Amniotic epithelial cell (primary cell): ENCODE measurements around the gene LEFTY1.
"Not testable (repeated sequence)": the region's sequence is repeated elsewhere in the genome, so short reads cannot be mapped to it uniquely, and the experiment has no call there.

Source experiments
- DNase-seq: peaks from one replicate; pipeline ENCODE4 v3.0.0-alpha.2; 2010; ENCODE audit warnings: low read depth

LEFTY1 gene

DNA sequence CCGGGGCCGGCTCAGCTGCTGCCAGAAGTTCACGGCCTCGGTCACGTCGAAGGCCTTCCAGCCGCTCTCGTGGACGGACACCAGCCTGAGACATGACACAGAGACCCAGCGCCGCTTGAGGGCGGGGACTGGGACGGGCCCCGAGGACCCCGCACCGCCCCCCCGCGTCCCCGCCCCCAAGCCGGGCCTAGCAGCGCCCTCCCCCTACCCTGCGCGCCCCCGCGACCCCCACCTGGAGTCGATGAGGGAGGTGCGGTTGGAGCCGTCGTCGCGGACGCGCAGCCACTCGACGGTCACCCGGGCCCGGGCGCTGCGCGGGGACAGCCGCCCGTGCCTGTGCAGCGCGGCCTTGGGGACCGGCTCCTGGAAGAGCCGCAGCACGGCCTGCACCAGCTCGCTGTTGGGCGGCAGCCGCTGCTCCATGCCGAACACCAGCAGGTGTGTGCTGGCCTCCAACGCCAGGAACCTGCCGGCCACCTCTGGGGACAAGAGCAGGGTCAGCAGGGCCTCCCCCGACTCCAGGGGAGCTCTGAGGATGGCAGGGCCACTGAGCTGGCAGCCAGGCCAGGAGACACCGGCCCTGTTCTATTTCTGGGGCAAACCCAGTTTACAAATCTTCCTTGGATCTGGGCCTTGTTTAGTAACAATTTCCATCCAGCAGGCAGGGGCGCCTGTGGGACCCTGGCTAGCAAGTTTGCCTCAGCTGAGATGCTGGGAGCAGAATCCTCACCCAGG lies 1.2 kb downstream of the LEFTY1 start:
- DNase-seq: not testable (repeated sequence)

DNA sequence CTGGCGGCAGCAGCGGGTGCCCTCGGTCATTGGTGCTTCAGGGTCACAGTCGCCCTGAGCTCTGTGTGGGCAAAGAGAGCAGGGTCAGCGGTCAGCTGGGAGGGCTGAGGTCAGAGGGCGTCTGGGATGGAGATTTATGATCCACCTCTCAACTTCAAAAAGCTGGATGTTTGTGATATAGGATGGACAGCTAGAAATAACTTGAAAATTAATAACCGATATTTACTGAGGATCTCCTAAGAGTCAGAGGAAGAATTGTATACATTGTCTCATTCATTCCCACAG lies 2.0 kb downstream of the LEFTY1 start:
- DNase-seq: no peak

DNA sequence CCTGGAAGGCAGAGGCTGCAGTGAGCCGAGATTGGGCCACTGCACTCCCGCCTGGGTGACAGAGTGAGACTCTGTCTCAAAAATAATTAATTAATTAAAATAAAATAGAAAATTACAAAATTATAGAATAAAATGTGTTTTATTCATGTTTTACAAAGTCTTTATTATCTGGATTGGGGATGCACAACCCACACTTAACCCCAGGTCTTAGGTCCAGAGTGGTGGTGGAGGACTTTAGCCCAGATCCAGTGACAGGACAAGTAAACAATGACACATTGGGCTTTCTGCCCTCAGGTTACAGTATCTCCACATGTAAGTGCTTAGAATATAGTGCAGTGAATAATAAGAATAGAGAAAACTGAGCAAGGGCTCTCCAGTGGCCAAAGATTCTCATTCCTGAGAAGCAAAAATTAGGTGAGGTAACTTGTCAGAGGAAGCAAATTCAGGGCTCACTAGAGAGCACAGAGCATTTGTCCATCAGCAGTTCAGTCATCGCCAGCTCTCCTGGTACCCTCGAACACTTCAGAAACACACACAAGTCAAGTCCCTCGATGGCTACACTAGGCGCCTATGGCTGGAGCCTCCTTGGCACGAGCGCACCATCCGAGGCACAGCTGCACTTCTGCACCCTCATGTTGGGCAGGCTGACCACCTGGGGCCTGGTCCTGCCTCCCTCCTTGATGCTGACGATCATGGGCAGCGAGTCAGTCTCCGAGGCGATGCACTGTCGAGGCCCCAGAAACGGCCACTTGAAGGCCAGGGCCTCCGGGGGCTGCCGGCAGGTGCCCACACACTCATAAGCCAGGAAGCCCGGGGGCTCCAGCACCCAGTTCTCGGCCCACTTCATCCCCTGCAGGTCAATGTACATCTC lies 2.6 kb downstream of the LEFTY1 start:
- no peak for DNase-seq

DNA sequence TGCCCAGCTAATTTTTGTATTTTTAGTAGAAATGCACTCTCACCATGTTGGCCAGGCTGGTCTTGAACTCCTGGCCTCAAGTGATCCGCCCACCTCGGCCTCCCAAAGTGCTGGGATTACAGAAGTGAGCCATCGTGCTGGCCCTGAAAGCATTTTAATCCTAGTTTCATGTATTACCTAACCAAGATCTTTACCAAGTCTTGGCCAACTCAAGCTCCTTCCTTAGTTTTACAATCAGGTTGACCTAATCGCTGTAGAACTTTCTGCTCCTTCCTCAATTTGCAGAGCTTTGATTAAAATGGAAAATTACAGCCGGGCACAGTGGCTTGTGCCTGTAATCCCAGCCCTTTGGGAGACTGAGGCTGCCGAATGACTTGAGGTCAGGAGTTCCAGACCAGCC lies 3.6 kb downstream of the LEFTY1 start:
- no peak for DNase-seq

DNA sequence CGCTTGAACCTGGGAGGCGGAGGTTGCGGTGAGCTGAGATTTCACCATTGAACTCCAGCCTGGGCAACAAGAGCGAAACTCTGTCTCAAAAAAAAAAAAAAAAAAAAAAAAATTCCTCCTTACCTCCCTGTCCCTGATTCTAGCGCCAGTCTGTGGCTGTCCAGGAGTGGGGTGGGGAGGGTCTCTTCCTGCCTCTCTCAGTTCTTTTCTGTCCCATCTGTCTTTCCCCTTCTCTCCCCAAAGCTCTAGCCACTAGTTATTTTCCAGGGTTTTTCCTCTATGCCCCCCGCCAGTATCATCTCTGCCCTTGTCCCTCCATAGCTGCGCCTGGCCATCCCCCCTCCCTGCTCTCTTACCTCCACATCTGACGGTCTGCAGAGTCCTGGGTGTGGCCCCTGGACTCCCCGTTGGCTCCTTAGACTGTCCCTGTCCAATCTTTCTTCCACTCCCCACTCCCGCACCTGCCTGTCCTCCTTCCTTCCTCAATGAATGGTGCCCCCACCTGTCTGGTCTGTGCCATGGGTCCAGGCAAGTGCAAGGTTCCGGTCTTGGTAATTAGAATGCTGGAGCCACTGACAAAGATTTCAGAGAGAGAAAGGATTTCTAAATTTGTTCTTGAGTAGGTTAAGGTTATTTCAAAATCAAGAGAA lies 5.2 kb downstream of the LEFTY1 start:
- no peak for DNase-seq

DNA sequence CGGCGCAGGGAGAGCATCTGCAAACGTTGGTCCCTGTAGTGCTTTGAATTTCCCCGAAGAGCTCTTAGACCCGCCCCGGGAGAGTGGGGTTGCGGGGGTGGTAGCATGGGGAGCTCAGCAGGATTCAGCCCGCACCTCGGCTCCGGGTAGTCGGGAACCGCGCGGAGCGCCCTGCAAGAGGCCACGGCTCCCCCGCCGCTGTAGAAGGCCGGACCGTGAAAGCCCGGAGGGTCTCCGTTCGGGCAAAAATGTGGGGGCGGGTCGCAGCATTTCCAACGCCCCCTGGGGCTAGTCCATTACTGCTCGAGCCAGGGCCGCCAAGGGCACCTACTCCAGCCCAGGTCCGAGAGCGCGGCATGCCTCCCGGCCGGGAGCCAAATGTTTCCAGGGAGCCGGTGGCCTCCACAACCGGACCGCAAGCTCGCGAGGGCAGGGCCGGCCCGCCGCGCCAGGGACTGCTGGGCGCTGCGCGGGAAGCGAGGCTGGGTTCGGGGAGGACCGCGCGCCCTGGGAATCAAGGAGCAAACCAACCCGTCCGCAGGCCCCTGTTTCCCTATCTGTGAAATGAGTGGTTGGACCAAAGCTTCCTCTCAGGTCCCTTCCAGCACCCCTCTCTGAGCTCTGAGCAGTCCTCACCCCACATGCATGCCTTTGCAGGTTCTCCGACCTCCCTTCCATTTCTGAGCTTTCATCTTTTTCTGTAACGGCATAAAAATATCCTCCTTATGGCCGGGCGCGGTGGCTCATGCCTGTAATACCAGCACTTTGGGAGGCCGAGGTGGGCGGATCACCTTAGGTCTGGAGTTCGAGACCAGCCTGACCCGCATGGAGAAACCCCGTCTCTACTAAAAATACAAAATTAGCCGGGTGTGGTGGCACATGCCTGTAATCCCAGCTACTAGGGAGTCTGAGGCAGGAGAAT lies 6.0 kb downstream of the LEFTY1 start:
- peak; percentile 42 for DNase-seq

DNA sequence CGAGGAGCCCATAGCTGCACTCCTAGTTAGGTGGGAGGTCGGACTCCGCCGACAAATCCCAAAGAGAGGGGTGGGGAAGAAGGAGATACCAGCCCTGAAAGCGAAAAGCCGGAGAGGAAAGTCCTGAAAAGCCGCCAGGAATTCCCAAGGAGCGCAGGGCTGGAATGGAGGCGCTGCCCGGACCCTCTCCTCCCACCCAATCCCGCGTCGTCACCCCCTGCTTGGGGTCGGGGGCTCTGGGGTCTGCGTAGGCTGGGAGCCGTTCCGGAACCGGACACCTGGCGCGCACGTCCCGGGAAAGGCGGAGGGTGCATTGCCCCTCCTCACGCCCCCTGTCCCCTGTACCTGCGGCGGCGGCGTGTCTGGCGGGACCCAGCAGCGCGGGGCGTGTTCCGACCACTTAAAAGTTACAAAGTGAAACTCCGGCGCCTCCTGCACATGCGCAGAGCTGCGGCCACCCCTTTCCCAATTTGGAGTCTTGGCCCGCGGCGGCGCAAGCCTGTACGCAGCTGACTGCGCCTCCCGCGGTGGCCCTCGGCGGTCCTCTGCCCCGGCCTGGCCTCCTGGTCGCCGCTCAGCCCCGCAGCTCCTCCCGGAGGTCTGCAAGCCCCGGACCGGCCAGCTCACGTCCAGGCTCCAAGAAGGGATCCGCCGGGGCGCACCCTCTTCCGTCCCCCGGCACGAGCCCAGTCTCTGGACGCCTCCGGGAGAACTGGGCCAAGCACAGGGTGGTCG lies 6.8 kb downstream of the LEFTY1 start, which contains the start of gene TMEM63A:
TMEM63A (minus strand) TSS at position 422 of the 735 bp plus-strand sequence. CDS start 4,800 bp downstream, outside the sequence.
- peak; percentile 56 for DNase-seq

DNA sequence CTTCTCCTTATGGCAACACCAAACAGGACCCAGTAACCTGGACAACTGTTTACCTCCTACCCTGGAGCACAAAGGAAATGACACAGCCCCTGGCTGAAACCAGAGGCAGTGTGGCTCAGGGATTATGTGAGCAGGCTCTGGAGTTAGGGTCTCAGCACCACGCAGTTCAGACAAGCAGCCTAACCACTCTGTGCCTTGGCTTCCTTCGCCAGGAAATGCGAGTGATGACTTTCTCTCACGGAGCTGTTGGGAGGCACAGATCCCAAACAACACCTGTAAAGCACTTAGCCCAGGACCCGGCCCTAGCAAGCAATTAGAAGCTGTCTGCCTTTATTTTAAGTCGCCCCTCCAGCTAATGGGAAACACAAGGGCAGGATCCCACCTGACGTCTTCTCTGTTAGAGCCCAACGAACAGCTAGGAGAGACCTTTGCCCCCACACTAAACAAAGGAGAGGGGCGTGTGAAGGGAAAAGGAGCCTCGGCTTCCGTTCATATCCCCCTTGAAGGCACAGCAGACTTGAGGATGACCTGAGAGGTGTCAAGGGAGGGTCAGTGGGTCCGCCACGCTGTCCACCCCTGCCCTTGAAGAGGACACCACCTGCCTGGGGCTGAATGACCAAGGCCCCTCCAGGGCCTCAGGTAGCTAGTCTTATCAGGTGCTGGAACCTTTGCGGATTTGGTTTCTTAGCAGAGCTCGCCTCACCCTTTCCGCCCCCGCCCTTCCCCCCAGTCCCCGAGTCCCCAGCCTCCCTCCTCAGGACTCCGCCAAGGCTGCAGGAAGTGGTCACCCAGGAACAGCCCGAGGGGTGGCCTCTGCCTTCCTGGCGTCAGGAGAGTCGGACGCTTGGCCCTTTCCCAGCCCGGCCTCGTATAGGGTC lies 7.6 kb downstream of the LEFTY1 start:
- no peak for DNase-seq

DNA sequence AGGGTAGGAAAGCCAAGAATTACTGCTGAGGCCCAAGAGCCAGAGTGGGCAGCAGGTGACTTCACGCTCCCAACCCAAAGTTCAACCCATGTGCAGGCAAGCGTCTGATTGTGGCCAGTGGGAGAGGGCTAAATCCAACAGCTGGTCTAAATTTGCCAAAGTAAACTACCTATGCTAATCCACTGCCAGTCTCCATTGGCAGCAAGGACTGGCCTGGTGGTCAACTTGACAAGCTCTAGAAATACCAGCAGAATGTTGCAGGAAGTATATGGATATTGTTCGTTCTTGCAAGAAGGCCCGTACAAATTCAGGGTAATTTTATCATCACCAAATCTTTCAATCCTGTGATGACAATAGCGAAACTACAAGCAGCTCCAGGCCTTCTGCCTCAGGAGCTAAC lies 8.3 kb downstream of the LEFTY1 start:
- no peak for DNase-seq

DNA sequence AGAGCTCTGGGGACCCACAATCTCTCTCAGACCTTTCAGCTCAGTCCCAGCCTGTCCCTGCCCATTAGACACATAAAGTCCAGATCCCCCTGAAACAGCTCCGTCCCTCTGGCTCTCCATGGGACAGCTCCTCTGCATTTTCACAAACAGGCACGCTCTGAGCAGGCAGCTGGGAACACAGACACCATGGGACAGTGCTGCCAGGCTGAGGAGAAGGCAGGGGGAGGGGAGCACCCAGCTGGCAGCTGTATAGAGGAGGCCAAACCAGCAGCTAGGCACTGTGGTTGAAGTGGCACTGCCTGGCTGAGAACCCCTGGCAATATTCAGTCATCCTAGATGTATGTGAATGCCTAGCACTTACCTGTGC lies 8.7 kb downstream of the LEFTY1 start:
- DNase-seq: no peak

DNA sequence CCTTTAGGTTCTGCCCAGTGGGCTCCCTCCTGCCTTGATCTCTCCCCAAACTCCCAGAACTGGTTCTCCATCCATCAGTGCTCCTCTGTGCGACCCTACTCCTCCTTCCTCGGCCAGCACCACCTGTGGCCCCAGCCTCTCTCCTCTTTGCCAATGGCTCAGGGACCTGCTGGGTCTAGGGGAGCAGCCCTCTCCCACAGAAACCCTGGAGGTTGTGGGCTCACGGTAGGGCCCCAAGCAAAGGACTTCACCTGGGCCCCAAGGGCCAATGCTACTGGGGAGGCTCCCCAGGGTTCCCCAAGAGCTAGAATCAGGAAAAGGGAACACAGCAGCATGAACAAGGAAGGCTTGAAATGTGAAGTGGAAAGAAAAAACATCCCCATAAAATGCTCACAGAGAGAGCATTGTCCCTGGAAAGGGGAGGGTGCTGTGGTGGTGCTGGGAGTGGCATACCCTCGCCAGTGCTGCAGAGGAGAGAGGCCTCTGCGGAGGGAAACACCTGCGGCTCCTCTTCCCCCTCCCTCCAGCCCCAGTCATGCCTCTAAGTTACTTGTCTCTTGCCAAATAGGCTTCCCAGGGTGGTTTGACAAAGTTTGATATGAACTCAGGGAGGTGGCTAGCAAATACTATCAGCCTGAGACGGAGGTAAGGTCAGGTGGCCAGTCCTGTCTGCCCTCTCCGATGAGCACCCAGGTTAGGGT lies 9.3 kb downstream of the LEFTY1 start:
- DNase-seq: no peak

DNA sequence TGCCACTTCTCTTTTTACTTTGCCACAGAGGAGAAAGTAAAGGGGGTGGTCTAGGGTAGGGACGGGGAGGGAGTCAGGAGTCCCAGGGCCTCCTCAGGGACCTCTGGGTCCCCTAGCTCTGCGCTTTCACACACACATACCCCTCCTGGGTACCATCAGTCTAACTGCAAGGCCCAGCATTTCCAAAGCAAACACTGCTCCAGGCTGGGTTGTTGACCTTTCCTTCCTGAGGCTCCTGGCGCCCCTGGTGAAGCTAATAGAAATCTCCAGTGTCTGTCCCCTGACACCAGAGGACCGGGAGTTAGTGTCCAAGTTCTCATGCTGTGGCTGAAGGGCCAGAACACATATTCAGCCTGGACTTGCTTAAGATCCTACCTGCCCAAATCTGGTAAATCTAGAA lies 10.7 kb downstream of the LEFTY1 start:
- DNase-seq: no peak

DNA sequence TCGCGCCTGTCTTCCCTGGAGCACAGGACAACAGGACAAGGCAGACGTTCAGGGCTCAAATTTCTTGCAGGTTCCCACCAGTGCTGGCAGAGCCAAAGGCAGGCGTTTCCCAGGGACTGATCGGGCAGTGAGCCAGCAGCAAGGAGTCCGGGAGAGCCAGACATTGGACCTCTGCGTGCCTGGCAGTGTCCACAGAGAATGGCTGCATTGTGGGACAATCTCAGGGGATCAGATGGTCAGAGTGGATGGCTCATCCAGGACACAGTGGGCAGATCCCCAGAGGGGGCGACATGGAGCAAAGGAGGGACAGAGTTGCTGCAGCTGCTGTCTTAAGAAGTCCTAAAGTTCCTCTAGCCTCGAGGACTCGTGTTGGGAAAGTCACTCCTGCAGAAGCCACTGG lies 11.4 kb downstream of the LEFTY1 start:
- DNase-seq: peak; percentile 17

DNA sequence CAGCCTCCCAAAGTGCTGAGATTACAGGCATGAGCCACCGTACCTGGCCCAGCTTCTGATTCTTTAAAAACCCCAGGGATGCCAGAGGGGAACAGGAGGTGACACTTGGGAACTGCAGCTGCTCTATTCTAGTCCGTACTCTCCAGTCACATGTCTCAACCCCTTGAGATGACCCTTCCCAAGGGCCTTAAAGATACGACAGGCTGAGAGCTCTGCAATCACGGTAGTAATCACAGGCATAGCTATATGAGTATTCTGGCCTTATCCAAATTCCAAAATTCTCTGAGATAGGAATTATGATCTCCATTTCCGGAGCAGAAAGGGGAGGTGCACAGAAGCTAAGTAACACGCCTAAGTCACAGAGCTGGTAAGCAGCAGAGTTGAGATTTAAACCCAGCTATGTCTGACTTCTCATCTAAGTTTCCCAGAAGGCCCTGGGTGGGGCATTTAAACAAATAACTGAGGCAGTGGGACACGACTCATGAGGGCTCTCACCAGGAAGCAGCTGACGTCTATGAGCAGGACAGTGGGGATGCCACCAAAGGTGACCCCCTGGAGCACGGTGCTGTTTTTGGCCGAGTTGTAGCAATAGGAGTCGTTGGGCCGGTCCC lies 11.9 kb downstream of the LEFTY1 start:
- DNase-seq: no peak

DNA sequence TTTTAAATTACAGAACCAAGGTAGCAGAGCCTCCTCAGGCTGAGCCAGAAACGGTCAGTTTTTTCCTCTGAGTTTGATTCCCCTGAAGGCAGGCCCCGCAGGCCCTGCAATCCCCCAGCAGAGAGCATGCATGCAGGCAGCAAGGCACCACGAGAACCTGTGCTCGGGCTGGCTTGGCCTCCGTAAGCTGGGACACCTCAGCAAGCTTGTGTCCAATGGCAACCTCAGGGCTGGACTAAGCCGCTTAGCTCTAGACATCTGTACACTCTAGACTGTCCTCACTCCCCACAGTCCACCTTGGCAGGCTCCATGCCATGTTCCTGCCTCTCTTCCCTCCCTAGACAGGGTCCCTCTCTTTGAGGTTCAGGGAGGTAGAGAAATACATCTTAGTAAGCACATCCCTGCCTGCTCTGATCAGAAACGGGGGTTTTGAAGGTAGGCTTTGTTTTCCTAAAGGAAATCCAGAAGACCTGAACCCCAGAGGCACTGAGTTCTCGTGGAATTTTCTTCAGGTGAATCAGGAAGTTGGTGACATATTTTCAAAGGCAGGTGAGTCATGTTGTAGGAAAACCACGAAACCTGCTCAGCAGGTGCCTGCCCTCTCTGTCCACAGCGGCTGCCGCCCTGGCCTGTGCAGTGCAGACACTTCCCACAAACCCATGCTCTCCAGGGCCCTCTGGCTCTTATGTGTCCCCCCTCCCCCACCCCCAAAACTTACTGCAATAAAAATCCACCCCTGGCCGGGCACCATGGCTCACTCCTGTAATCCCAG lies 13.7 kb downstream of the LEFTY1 start:
- DNase-seq: no peak

DNA sequence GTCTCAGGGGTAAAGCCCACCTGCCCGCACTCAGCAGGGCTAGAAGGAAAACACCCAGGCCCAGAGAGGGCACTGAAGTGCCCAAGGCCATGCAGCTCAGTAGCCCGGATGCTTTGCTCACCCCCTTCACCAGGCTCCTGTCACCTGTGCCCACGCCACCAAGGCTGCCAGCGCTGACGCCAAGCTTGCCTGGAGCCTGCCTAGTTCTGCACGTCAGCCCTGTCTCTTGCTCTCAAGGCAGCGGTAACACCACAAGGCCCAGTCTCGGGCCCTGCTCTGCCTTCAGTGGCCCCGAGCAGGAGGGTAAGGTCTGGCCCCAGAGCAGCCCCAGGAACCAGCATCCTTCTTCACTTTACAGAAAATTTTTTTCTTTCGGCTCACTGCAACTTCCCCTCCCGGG lies 14.5 kb downstream of the LEFTY1 start:
- no peak for DNase-seq

DNA sequence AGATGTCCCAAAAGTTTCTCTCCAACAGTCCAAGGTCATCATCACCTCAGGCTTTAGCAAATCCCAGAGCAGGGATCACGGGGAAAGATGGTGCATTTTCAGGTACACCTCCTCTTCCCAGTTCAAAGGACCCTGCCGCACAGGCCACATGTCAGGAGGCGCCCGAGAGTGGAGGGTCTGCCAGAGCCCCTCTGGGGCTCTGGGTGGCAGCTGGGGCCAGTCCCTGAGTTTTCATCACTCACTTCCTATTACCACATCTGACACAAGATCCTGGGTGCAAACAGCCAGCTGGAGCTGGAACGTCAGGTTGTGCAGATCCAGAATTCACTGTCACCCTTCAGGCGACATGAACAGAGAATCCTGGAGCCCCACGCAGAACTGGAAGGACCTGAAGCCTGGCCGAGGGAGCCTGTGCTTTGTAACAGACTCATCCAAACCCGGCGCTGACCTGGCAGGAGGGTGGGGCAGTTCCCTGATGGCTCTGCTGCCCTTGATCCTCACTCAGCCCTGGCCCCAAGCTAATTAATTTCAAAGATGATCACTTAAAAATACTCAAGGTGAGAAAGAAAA lies 15.6 kb downstream of the LEFTY1 start:
- DNase-seq: no peak

DNA sequence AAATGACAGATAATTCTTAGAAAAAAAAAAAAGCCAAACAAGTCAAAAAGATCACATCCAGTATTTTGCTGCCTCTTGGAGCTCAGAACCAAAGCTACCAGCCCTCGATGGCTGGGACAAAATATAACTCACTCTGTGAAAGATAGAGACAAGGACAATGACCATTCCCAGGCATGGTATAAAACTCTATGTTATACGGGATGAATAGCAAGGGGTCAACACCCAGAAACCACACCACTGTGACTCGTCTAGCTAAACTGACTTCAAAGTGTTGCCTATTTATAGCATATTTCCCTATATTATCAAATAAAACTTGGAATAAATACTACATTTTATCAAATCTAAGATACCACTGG lies 16.9 kb downstream of the LEFTY1 start:
- DNase-seq: no peak
